IPS DF 6.9 (cell line): ENCODE results near the gene IRF8.
"Not testable (repeated sequence)": the region's sequence is repeated elsewhere in the genome, so short reads cannot be mapped to it uniquely, and the experiment has no call there.

ENCODE experiments used
- DNase-seq: peaks from one replicate; pipeline ENCODE4 v3.0.0-alpha.2; 2013; ENCODE audit warnings: low read depth, low spot score
- H3K27ac ChIP-seq: one replicate; pipeline ENCODE4 v1.5.1; 2013; ENCODE audit warnings: low read length, control low read depth
- H3K27me3 ChIP-seq: 2 replicates; pipeline ENCODE4 v1.6.1; 2013; ENCODE audit warnings: mild to moderate bottlenecking, low read length; ENCODE audit not compliant: control insufficient read depth, insufficient read depth
- H3K36me3 ChIP-seq: 2 replicates; pipeline ENCODE4 v1.6.1; 2013; ENCODE audit warnings: low read length; ENCODE audit not compliant: control insufficient read depth, insufficient read depth
- H3K4me1 ChIP-seq: 2 replicates; pipeline ENCODE4 v1.6.1; 2013; ENCODE audit warnings: low read length; ENCODE audit not compliant: control insufficient read depth, insufficient read depth
- H3K4me3 ChIP-seq: 2 replicates; pipeline ENCODE4 v1.5.1; 2013; ENCODE audit warnings: mild to moderate bottlenecking, low read length
- H3K9me3 ChIP-seq: 2 replicates; pipeline ENCODE4 v1.6.1; 2013; ENCODE audit warnings: low read length, inconsistent platforms; ENCODE audit not compliant: control insufficient read depth, insufficient read depth
- WGBS: extraction: QIAGEN DNeasy Blood & Tissue Kit; methylation state at CpG from one replicate; pipeline ENCODE4 v1.1.7; 2013; ENCODE audit warnings: mixed read lengths, missing lambda C conversion rate; ENCODE audit not compliant: insufficient read length, insufficient coverage; 5-methylcytosine and 5-hydroxymethylcytosine counted together

Gene IRF8

DNA sequence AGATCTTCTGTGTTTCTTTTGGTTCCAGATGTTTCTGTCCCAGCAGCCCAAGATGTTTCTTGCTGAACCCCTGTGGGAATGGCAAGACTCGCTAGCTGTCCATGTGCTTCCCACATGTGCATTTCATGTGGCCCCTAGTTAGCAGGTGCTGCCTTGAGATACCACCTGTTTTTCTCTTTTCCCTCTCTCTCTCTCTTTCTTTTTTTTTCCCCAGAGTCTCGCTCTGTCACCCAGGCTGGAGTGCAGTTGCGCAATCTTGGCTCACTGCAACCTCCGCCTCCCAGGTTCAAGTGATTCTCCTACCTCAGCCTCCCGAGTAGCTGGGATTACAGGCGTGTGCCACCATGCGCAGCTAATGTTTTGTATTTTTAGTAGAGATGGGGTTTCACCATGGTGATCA lies 40.4 kb upstream of the IRF8 start:
- H3K4me3 ChIP-seq, H3K27me3 ChIP-seq, H3K36me3 ChIP-seq, DNase-seq, H3K27ac ChIP-seq, H3K9me3 ChIP-seq, H3K4me1 ChIP-seq: not testable (repeated sequence)
- no CpG with 5 or more reads among the region's 7 CpGs for WGBS

DNA sequence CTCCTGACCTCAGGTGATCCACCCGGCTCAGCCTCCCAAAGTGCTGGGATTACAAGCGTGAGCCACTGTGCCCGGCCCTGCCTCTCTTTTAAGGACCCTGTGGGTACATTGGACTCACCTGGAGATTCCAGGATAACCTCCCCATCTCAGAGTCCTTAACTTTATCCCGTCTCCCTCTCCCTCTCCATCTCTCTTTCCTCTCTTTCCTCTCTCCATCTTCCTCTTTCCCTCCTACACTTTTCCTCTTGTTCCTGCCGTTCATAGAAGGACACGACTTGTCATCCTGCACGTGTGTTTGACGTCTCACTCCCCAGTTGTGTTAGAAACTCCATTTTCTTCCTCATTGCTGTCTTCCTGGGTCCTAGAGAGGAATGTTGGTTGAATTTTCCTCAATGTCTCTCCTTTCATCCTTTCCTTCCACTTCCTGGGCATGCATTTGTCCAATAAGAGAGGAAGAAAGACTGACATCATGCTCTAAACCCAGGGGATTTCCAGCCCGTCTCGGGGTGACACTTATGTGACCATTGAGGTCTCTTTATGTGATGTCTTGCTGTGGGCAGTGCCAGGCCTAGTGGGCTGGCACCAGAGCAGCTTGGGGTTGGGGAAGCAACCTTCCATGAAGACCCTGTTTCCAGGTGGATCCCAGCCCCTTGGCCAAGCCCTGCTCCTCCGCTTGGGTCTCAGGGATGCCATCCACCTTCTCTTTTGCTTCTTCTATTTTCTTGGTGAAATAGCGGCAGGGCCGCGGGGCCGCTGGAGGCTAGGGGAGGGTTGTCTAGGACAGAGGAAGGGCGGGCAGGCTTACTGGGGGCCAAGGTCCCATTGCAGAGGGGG lies 39.8 kb upstream of the IRF8 start:
- no peak overlapping the region for H3K27ac ChIP-seq
- H3K4me3 ChIP-seq: no peak overlapping the region
- no peaks in the 10 kb centered on the region; the same call in 1 of the 2 replicates for H3K4me1 ChIP-seq
- H3K36me3 ChIP-seq: no peaks in the 10 kb centered on the region
- no peaks in the 10 kb centered on the region for H3K27me3 ChIP-seq
- no peaks in the 10 kb centered on the region for H3K9me3 ChIP-seq
- 100% methylated on average over 2 of the region's 16 CpGs for WGBS
- no peak for DNase-seq

DNA sequence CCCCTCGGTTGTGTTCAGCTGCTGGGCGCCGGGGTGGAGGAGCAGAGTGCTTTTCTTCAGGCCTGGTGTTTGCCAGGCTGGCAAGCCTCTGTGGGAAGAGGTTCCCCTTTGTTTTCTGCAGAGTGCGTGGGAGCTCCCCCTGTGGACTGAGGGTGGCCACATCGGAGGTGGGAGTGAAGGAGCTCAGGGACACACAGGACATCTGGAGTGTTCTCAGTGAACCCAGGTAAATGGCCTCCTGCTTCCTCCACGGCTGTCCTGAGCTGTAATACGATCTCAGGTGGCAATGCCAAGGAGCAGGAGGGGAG lies 39.2 kb upstream of the IRF8 start:
- no peaks in the 10 kb centered on the region for H3K27me3 ChIP-seq
- no peaks in the 10 kb centered on the region; the same call in 1 of the 2 replicates for H3K4me1 ChIP-seq
- DNase-seq: no peak
- no CpG with 5 or more reads among the region's 7 CpGs for WGBS
- H3K9me3 ChIP-seq: no peaks in the 10 kb centered on the region
- no peaks in the 10 kb centered on the region for H3K36me3 ChIP-seq
- H3K27ac ChIP-seq: no peak overlapping the region
- H3K4me3 ChIP-seq: no peak overlapping the region

DNA sequence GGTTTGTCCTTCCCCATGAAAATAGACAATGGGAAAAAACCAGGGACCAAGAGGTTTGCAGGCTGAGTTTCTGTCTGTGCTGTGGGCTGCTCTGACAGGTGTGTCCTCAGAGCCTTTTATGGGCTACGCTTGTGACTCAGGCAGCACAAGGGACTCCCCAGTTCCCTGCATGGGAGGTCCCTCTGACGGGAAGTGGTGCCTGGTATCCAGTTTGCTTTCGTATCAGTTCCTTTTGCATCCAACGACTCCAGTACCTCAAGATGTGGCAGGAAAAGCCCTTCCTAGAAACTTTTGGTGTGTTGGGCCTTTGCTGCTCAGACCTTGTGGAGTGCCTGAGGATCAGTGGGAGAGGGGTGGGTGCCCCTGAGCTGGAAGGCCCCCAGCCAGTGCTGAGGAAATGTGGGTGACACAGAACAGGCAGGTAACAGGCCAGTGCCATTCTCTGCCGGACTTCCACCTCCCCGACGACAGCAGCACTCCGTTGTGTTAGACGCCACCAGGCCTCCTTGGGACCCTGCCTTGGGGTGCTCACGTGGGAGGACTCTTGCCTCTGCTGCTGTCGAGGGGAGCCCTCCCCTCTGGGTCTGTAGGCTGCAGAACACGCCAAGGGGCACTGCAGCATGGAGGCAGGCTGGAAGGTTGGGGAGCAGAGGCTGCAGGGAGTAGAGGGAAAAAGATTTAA lies 38.4 kb upstream of the IRF8 start:
- H3K4me3 ChIP-seq: no peak overlapping the region
- whole genome bisulfite sequencing: no CpG with 5 or more reads among the region's 12 CpGs
- no peaks in the 10 kb centered on the region for H3K27me3 ChIP-seq
- H3K36me3 ChIP-seq: no peaks in the 10 kb centered on the region
- H3K9me3 ChIP-seq: no peaks in the 10 kb centered on the region
- H3K27ac ChIP-seq: no peak overlapping the region
- DNase-seq: no peak
- H3K4me1 ChIP-seq: no peaks in the 10 kb centered on the region; the same call in 1 of the 2 replicates

DNA sequence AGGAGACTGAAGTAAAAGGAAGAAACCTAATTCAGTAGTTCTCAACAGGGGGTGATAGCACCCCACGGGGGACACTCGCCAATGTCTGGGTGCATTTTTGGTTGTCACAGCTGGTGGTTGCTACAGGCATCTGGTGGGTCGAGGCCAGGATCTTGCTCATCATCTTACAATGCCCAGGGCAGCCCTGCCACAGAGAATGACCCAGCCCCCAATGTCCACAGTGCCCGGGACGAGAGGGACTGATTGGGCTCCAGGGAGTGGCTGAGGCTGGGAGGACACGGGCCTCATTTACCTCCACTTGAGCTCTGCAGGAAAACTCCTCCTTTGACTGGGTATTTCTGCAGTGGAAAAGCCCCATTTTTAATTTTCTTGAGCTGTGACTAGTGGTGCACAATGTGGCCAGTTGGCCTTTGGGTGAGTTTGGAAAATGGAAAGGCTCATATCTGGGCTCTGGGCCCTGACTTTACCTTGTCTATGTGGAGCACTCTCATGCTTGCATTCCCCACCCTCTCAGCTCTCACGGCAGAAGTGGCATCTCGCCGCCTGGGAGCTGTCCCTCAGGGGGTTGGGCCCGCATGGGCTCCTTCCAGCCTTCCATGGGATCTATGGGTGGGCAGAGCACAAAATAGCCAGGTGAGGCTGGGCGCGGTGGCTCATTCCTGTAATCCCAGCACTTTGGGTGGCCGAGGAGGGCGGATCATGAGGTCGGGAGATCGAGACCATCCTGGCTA lies 37.7 kb upstream of the IRF8 start:
- Histone ChIP-seq H3K4me3 (no peak overlapping the region), H3K27ac (no peak overlapping the region), H3K4me1 (no peaks in the 10 kb centered on the region; the same call in 1 of the 2 replicates), H3K36me3 (no peaks in the 10 kb centered on the region), H3K27me3 (no peaks in the 10 kb centered on the region), H3K9me3 (no peaks in the 10 kb centered on the region)
- DNase-seq: no peak
- no CpG with 5 or more reads among the region's 16 CpGs for WGBS

DNA sequence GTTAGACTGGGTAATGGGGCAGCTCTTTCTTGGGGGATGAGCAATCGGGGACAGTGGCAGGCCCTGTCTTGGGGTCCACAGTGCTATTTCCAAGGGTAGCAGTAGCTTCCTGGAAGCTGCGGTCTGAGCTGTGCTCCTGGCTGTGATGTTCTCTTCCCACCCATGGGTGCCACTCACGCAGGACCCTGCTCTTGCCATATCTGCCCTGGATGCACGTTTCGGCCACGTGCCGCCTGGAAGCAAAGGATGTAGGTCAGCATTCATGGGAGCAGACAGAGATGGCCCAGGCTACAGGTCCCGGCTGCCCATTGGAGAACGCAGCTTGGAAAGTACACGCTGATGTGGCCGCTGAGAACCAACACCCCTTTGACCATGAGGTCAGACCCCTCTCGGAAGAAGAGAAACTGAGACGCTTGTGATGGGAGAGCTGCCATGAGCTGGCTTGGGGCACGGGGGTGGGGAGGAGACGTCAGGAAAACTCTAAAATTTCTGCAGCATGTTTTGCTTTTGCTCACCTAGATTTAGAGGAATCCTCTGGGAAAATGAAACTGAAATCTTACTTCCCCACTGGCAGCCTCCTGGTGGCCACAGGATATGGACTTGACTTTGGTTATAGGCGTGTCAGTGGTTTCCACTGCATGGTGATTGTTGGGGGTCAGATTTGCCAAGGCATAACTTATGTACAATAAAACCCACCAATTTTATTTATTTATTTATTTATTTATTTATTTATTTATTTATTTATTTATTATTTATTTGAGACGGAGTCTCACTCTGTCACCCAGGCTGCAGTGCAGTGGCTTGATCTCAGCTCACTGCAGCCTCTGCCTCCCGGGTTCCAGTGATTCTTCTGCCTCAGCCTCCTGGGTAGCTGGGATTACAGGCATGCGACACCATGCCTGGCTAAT lies 36.2 kb upstream of the IRF8 start:
- DNase-seq: no peak
- no peaks in the 10 kb centered on the region for H3K9me3 ChIP-seq
- H3K27me3 ChIP-seq: no peaks in the 10 kb centered on the region
- no peak overlapping the region for H3K27ac ChIP-seq
- H3K4me3 ChIP-seq: no peak overlapping the region
- WGBS: no CpG with 5 or more reads among the region's 19 CpGs
- no peaks in the 10 kb centered on the region; the same call in 1 of the 2 replicates for H3K4me1 ChIP-seq
- H3K36me3 ChIP-seq: no peaks in the 10 kb centered on the region

DNA sequence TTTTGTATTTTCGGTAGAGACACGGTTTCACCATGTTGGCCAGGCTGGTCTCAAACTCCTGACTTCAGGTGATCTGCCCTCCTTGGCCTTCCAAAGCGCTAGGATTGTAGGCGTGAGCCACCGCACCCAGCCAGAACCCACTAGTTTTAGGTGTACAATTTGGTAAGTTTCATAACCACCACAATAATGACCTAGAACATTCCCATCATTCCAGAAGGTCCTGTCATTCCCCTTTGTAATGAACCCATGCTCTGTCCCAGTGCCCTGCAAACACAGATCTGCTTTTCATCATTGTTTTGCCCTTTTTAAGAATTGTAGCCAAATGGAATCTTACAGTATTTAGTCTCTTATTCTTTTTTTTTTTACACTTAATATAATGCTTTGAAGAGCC lies 35.6 kb upstream of the IRF8 start:
- H3K36me3 ChIP-seq: no peaks in the 10 kb centered on the region
- H3K4me1 ChIP-seq: no peaks in the 10 kb centered on the region; the same call in 1 of the 2 replicates

DNA sequence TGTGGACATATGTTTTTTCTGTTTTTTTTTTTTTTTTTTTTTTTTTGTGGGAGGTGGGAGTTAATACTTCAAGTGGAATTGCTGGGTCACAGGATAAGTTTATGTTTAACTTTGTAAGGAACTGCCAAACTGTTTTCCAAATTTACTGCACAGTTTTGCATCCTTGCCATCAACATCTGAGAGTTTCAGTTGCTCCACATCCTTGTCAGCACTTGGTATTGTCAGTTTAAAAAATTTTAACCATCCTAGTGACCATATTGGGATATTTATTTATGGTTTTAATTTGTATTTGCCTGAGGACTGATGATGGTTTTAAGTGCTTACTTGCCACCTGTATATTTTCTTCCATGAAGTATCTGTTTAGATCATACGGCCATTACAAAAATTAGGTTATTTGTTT lies 34.0 kb upstream of the IRF8 start:
- no peak for DNase-seq
- Histone ChIP-seq H3K27ac (no peak overlapping the region), H3K36me3 (no peaks in the 10 kb centered on the region), H3K27me3 (no peaks in the 10 kb centered on the region), H3K4me1 (peaks cover 1% of the 10 kb centered on the region; the same call in 1 of the 2 replicates), H3K9me3 (peaks cover 2% of the 10 kb centered on the region; the same call in 1 of the 2 replicates), H3K4me3 (no peak overlapping the region)
- WGBS: no CpG with 5 or more reads among the region's 1 CpG

More for the DNA sequence above, 35.6 kb upstream of the IRF8 start:
- Histone ChIP-seq H3K9me3 (no peaks in the 10 kb centered on the region), H3K27ac (no peak overlapping the region), H3K4me3 (no peak overlapping the region), H3K27me3 (no peaks in the 10 kb centered on the region)
- DNase-seq: no peak
- WGBS: no CpG with 5 or more reads among the region's 5 CpGs

DNA sequence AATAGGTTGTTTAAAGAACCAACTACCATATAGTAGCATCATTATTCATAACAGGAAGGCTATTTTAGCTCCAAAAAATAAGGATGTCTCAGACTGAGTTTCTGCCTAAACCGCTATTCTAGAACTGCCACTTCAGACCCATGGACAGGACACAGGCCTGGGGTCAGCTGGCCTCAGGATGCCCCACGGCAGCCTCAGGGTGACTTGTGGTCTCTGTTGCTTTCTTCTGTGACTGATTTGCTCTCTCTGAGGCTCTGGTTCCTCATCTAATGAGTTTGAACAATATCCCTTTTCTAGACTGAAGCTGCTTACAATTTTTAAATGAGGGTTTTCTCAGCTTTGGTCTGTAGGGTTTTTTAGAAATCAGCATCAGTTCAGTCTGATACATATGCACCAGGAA lies 31.8 kb upstream of the IRF8 start:
- no CpG with 5 or more reads among the region's 2 CpGs for WGBS
- Histone ChIP-seq H3K4me3 (no peak overlapping the region), H3K27ac (no peak overlapping the region), H3K27me3 (no peaks in the 10 kb centered on the region), H3K36me3 (no peaks in the 10 kb centered on the region), H3K4me1 (0 out of 2 replicates have a peak, but pooled peaks cover 1% of the 10 kb centered on the region), H3K9me3 (peaks cover 2% of the 10 kb centered on the region; the same call in 1 of the 2 replicates)
- no peak for DNase-seq
